ENCODE measurements around the gene OPTN.

Gene OPTN

DNA sequence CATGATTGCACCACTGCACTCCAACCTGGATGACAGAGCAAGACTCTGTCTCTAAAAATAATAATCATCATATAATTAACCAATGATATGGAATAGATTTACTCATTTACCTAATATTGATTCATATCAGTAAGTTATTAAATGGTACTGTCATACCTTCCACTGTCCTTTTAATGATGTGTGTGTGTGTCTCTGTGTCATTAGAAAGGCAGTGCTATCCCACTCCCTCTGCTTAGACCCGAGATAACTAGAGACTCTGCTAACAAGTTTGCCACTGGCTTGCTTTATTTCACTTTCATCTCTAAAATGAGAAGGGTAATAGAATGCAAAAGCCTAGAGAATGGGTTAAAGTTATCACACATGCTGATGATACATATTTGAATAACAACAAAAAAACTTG lies 82.5 kb downstream of the OPTN start:
- no peak for DNase-seq

DNA sequence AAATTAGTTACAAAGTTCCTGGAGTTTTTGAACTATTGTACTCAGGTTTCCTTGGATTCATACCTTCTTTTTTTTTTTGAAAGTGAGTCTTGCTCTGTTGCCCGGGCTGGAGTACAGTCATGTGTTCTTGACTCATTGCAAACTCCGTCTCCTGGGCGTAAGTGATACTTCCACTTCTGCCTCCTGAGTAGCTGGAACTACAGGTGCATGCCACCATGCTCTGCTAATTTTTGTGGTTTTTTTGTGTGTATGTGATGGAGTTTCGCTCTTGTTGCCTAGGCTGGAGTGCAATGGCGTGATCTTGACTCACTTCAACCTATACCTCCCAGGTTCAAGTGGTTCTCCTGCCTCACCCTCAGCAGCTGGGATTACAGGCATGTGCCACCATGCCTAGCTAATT lies 83.7 kb downstream of the OPTN start:
- no peak for DNase-seq

GRCh38 chr10:13184276-13184675 lies 84.3 kb downstream of the OPTN start:
- DNase-seq: no peak

DNA sequence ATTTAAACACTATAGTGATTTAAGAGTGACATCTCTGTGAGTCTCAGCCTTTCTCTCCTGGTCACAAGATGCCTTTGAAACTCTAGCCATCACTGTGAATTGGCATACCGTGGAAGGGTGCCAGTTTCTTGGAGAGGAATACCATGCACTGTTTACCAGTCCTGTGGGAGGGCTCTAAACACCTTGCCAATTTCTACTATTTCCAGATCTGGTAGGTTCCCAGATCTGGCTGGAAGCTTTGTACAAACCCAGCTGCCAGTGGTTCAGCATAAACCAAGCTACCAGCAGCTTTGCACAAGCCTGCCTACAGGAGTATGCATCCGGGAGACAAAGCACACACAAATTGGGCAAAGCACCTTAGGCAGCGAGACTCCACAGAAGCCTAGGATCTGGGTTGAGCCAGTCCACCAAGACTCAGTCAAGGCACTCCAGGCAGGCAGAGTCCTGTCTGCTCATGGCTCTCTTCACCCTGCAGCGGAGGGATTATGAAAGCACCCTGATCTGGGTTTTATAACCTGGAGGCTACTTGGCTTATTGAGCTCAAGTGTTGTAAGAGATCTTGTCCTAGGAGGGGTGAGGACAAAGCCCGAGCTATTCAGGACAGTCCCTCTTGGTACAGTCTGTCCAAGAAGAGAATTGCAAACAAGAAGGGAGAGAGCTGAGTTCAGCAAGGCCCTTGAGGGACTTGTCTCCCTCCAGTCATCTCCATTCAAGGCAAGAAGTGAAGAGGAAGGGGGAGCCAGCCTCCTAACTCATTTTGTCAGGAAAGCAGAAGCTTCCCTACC lies 85.0 kb downstream of the OPTN start:
- DNase-seq: peak in 3 of 56 donors; percentile 0 to 8 (median 2)

GRCh38 chr10:13187135-13187534 lies 87.2 kb downstream of the OPTN start:
- no peak for DNase-seq

Measured in amygdala (tissue), 56 donors.